ENCODE data around the gene MEP1B.
"Not testable (repeated sequence)": the region's sequence is repeated elsewhere in the genome, so short reads cannot be mapped to it uniquely, and the experiment has no call there.

The MEP1B gene

DNA sequence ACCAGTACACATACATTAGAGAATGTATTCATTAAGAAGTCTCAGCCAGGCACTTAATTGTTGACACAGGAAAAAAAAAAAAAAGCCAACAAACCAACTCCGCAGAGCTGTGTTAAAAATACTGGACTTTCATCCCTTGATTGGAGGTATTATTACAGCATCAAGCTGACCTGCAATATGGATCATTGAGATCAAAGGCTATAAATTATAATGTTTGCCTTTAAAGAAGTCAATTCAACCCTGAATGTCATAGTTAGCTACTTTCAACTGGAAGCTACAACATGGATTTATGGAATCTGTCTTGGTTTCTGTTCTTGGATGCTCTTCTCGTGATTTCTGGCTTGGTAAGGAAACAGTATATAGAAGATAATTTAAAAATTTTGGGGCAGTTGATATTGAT lies at the start of gene MEP1B:
MEP1B (plus strand) TSS at position 250 of the 400 bp plus-strand sequence; CDS start at position 282, 32 bp downstream.
- in situ Hi-C loops (cut with HindIII; ENCODE audit: low sequenced_read_pairs): no loop called here

GRCh38 chr18:32148185-32148870 lies 41.5 kb upstream of the MEP1B start:
- in situ Hi-C loops (cut with HindIII; ENCODE audit: low sequenced_read_pairs): no loop called here

- in situ Hi-C loops (cut with HindIII; ENCODE audit: low sequenced_read_pairs): no loop called here
Observed at GRCh38 chr18:32152705-32153448, 37.0 kb upstream of the MEP1B start.

GRCh38 chr18:32156855-32157254 lies 33.0 kb upstream of the MEP1B start:
- in situ Hi-C loops (cut with HindIII; ENCODE audit: low sequenced_read_pairs): no loop called here

DNA sequence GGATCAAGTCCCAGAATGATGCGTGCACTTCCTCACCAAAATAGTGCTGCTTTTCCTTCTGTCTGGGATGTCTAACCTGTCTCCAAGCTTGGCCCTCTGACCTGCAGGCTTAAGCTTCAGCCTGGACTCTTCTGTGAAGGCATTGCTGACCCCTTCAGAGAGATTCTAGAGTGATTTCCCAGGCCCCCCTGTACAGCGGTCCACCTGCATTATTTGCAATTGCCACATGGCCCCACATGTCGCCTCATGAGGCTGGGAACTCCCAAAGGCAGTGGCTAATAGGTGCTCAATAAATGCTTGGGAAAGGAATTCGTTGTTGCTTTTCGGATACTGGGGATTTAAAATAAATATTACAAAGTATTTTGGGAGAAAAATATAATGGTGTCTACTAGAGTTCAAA lies 32.3 kb upstream of the MEP1B start:
- in situ Hi-C loops (cut with HindIII; ENCODE audit: low sequenced_read_pairs): no loop called here

GRCh38 chr18:32158108-32158624 lies 31.7 kb upstream of the MEP1B start:
- in situ Hi-C loops (cut with HindIII; ENCODE audit: low sequenced_read_pairs): no loop called here

- in situ Hi-C loops (cut with HindIII; ENCODE audit: low sequenced_read_pairs): not testable (repeated sequence)
Observed at GRCh38 chr18:32158631-32159030, 31.2 kb upstream of the MEP1B start.

- in situ Hi-C loops (cut with HindIII; ENCODE audit: low sequenced_read_pairs): no loop called here
Observed at GRCh38 chr18:32160547-32160946, 29.3 kb upstream of the MEP1B start.

- in situ Hi-C loops (cut with HindIII; ENCODE audit: low sequenced_read_pairs): no loop called here
Observed at GRCh38 chr18:32167980-32168730, 21.7 kb upstream of the MEP1B start.

GRCh38 chr18:32173654-32174053 lies 16.2 kb upstream of the MEP1B start:
- in situ Hi-C loops (cut with HindIII; ENCODE audit: low sequenced_read_pairs): no loop called here

DNA sequence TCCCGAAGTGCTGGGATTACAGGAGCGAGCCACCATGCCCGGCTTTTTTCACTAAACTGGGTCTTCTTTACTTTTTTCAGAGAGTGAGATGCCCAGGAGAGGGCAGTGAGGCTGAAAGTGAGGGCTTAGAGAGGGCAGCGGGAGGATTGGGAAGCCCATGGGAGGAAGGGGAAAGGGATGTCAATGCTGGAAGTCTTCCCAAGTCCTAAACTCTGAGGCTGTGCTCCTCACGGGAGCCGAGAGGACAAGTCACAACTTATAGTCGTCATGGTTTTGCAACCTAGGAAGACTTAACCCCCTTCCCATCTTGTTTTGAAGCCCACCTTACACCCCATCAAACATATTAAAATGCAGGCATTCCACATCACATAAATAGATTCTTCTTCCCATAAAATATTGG lies 15.1 kb upstream of the MEP1B start:
- in situ Hi-C loops (cut with HindIII; ENCODE audit: low sequenced_read_pairs): loop anchor here (5.0 kb wide), 1 partner anchor 103 kb away; no protein-coding TSS in a partner anchor

- in situ Hi-C loops (cut with HindIII; ENCODE audit: low sequenced_read_pairs): loop anchor here (5.0 kb wide), 1 partner anchor 102 kb away; no protein-coding TSS in a partner anchor
Observed at GRCh38 chr18:32175265-32175664, 14.6 kb upstream of the MEP1B start.

- in situ Hi-C loops (cut with HindIII; ENCODE audit: low sequenced_read_pairs): loop anchor here (5.0 kb wide), 1 partner anchor 101 kb away; no protein-coding TSS in a partner anchor
Observed at GRCh38 chr18:32176745-32177144, 13.1 kb upstream of the MEP1B start.

DNA sequence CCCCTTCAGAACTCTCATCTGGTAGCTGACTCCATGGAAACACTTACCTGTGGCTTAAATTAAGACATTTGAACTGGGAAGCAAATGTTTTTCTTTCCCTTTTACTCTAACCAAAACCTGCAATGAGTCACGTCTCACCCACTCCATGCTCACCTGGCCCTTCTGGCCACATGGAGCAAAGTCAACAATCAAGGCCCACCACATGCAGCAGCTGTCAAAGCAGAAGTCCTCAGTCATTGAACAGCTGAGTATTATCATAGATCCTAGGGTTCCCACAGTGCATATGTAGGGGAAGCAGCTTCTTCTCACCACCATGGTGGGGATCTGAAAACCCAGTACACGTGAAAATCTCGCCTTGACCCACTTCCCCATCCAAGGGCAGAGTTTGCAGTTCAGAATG lies 12.3 kb upstream of the MEP1B start:
- in situ Hi-C loops (cut with HindIII; ENCODE audit: low sequenced_read_pairs): loop anchor here (5.0 kb wide), 1 partner anchor 100 kb away; no protein-coding TSS in a partner anchor

DNA sequence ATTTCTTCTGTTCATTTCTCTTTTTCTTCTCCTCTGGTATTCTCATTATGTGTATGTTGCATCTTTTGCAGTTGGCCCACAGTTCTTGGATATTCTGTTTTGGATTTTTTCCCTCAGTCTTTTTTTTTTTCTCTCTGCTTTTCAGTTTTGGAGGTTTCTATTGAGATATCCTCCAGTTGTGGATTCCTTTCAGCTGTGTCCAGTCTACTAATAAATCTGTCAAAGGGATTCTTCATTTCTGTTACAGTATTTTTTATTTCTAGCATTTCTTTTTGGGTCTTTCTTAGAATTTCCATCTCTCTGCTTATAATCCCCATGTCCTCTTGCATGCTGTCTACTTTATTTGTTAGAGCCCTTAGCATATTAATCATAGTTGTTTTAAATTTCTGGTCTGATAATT lies 6.3 kb upstream of the MEP1B start:
- in situ Hi-C loops (cut with HindIII; ENCODE audit: low sequenced_read_pairs): no loop called here

DNA sequence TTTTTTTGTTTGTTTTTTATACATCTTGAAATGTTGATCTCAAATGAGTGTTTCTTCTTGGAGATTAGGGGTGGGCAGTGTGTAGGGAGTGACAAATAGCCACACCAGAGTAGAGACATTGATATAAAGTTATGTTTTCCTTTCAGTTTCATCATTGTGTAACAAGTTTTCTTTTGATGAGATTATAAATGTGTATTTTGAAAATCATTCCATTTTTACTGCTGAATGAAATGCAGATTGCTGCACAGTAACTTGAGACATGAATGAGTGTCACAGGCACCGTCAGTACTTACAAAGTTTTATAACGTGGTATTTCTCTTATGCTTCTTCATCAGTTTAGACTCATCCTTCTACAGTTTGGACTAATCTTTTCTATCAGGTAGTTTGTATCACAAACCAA lies 370 bp downstream of the MEP1B start:
- in situ Hi-C loops (cut with HindIII; ENCODE audit: low sequenced_read_pairs): no loop called here

DNA sequence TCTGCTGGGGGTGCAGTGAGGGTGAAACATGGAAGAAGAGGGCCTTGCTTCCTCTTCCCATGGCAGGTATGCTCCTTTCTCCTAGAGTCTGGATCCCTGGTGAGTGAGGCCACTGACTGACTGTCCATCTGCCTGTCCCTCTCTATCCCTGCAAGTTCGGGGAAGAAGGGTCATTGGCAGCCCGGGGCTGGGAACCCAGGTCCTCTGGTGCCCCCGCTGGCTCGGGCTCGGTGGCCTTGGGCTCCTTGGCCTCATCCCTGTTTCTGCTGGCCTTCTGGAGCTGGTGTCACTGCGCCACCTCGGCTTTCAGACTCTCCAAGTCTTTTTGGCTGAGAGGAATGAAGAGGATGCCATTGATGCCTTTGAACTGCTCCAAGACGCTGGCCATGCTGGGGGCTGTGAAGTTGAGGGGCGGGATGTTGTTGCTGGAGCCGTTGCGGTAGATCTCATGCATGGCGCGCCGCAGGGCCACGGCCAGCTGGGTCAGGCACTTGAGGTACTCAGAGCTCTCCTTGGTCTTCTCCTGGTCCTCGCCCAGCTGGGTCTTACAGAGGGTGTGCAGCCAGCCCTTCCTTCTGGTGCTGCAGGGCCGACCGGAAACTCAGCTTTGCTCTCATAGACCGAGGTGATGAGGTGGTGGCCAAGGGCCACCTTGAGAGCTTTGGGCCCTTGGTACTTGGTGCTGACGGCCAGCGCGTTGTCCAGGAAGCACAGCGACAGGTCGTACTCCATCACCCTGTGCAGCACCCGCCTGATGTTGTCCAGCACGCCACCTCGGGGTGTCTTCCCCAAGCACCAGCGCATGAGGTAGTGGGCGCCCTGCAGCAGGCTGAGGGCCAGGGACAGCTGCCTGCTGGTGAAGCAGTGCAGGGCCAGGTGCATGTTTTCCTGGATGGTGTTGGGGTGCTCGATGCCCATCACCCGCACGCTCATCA lies 6.3 kb downstream of the MEP1B start:
- in situ Hi-C loops (cut with HindIII; ENCODE audit: low sequenced_read_pairs): no loop called here

DNA sequence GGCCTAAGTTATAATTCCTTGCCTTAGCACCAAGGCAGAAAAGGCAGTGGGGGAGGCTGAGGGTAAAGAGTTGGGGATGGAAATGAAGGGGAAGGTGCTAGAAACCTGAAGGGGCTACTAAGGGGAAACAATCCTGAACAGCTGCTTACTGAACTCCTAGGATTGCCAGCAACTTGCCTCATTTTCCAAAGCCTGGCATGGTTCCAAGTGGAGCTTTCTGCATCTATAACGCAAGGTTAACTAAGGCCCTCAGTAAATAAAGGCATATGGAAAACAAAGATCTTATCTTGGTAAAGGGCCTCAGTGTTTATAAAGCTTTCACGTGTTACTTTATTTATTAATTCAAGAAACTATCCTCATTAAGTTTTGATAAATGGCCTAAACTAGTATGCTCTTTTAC lies 10.9 kb downstream of the MEP1B start:
- in situ Hi-C loops (cut with HindIII; ENCODE audit: low sequenced_read_pairs): loop anchor here (5.0 kb wide), 1 partner anchor 47 kb away; no protein-coding TSS in a partner anchor

- in situ Hi-C loops (cut with HindIII; ENCODE audit: low sequenced_read_pairs): loop anchor here (5.0 kb wide), 1 partner anchor 45 kb away; no protein-coding TSS in a partner anchor
Observed at GRCh38 chr18:32201948-32202672, 12.3 kb downstream of the MEP1B start.
